ENCODE measurements around the gene PNMA6F. TPM values are rescaled to one million over a fixed set of nuclear protein-coding genes. Genes with fewer than 3 reads are reported as not detected.

PNMA6F gene
- total and polyA plus RNA-seq, 2 donors (not counting 1 experiment from before 2014, with no cell fraction given) = not detected

DNA sequence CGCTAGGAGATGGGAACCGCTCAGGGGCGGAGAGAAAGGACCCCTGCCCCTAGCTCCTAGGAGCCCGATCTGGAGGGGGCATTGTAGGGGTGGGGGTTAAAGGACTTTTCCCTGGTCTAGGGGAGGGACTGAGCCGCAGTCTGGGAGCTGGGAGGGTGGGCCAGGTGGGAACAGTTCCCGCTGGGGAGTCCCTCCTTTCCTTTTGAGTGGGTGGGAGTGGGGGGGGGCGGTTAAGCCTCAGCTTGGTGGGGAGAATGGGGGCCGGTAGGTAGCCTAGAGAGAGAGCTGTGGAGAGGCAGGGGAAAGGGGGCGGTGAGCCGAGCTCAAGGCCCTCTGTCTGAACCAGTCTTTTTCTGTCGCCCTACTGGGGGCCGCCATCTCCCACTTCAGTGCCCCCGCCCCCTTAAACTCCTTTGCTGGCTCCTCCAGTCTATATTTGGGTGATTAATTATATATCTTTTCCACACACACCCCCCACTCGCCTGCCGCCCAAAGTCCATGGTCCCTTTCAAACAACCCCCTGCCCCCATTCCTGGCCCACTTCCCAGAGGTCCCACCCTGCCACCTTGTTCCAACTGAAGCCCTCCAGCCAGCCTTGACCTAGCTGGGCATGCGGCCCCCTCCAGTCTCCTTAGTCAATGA, 13.2 kb upstream of the PNMA6F start:
- H2AFZ ChIP-seq (ENCODE audit: low read length) = no peak overlapping the region
- H3K36me3 ChIP-seq (ENCODE audit: control insufficient read depth, insufficient read depth, low read length) = no peaks in the 10 kb centered on the region
- H3K4me1 ChIP-seq (ENCODE audit: control insufficient read depth, extremely low read depth, insufficient read depth, low read length) = no peaks in the 10 kb centered on the region
- H3K9me3 ChIP-seq (ENCODE audit: control insufficient read depth, insufficient read depth, low read depth, low read length) = no peaks in the 10 kb centered on the region
- no peaks in the 10 kb centered on the region for H3K27me3 ChIP-seq (ENCODE audit: control insufficient read depth, insufficient read depth, low read length)
- H3K79me2 ChIP-seq (ENCODE audit: control insufficient read depth, insufficient read depth, low read length) = peaks cover 6% of the 10 kb centered on the region
- peak overlapping the region; percentile 57 to 72 (median 64) for H3K4me3 ChIP-seq (replicated peaks in 1 of 4; ENCODE audit: control extremely low read depth in 1 of 4, insufficient read depth in 1 of 4, low read depth in 3 of 4, low read length in 4 of 4)
- H4K20me1 ChIP-seq (ENCODE audit: control insufficient read depth, extremely low read depth, insufficient read depth, low read length) = no peaks in the 10 kb centered on the region
- peak overlapping the region; percentile 68 for H3K4me2 ChIP-seq (ENCODE audit: extremely low read depth, insufficient read depth, low read length)
- peak overlapping the region; percentile 84 for H3K9ac ChIP-seq (ENCODE audit: insufficient read depth, low read length)
- no peak for TF ChIP-seq EZH2 (IDR thresholded peaks at IDR 0.05; ENCODE audit: low read length, missing control alignments)
- TF ChIP-seq, protein P1, sequence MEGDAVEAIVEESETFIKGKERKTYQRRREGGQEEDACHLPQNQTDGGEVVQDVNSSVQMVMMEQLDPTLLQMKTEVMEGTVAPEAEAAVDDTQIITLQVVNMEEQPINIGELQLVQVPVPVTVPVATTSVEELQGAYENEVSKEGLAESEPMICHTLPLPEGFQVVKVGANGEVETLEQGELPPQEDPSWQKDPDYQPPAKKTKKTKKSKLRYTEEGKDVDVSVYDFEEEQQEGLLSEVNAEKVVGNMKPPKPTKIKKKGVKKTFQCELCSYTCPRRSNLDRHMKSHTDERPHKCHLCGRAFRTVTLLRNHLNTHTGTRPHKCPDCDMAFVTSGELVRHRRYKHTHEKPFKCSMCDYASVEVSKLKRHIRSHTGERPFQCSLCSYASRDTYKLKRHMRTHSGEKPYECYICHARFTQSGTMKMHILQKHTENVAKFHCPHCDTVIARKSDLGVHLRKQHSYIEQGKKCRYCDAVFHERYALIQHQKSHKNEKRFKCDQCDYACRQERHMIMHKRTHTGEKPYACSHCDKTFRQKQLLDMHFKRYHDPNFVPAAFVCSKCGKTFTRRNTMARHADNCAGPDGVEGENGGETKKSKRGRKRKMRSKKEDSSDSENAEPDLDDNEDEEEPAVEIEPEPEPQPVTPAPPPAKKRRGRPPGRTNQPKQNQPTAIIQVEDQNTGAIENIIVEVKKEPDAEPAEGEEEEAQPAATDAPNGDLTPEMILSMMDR (conservative IDR thresholded peaks at IDR 0.05 in 1 of 2, IDR thresholded peaks at IDR 0.05 in 1 of 2; ENCODE audit: low read depth in 1 of 2, low read length in 2 of 2) = no peak
- peak overlapping the region; percentile 83 for H3K27ac ChIP-seq (ENCODE audit: insufficient read depth, low read length)
- no peak for DNase-seq (ENCODE audit: low read depth in 2 of 2)

DNA sequence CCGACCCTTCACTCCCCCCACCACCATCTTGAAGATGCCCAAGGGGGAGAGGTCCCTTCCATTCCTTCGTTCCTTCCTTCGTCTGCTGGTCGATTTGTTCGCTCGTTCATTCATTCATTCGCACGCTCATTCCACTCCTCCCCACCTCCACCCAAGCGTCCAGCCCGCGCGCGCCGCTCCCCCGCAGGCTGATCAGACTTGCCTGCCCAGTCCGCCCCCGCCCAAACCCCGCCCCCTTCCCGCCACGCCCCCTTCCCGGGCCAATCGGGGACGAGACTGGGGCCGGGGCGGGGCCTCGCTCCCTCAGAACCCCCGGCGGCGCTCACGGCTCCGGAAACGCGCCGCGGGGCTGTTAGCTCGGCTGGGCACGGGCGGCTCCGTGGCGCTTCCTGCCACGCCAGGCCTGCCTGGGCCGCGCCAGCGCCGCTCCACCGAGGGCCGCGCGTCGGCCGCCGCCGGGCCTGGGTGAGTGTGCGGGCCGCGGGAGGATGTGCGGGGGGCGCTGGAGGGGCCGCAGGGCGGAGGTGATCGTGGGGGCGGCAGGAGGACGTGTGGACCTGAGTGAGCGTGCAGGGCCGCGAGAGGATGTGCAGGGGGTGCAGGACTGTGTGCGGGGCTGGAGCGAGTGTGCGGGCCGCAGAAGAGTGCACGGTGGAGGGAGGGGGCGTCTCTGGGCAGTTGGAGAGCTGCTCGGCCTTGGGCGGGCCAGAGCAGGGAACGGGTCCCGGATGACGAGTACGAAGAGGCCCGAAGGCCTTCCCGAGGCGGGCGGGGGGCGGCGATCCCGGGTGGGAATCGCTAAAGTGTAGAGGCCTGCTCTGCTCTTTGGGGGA, 12.5 kb upstream of the PNMA6F start, which contains the start of gene ZNF275:
TSS of gene ZNF275 (plus strand) at position 333 of the 833 bp plus-strand sequence. CDS start 2,527 bp downstream, outside the sequence.
- DNase-seq (ENCODE audit: low read depth in 2 of 2) = peak; percentile 68 to 69
- H3K9me3 ChIP-seq (ENCODE audit: control insufficient read depth, insufficient read depth, low read depth, low read length) = no peaks in the 10 kb centered on the region
- H3K79me2 ChIP-seq (ENCODE audit: control insufficient read depth, insufficient read depth, low read length) = peaks cover 6% of the 10 kb centered on the region
- no peaks in the 10 kb centered on the region for H4K20me1 ChIP-seq (ENCODE audit: control insufficient read depth, extremely low read depth, insufficient read depth, low read length)
- TF ChIP-seq, protein P1 (conservative IDR thresholded peaks at IDR 0.05 in 1 of 2, IDR thresholded peaks at IDR 0.05 in 1 of 2; ENCODE audit: low read depth in 1 of 2, low read length in 2 of 2) = no peak
- TF ChIP-seq EZH2 (IDR thresholded peaks at IDR 0.05; ENCODE audit: low read length, missing control alignments) = no peak
- H3K27ac ChIP-seq (ENCODE audit: insufficient read depth, low read length) = peak within 1 kb of the TSS; percentile 83
- H3K4me3 ChIP-seq (replicated peaks in 1 of 4; ENCODE audit: control extremely low read depth in 1 of 4, insufficient read depth in 1 of 4, low read depth in 3 of 4, low read length in 4 of 4) = peak within 1 kb of the TSS; percentile 57 to 72 (median 64)
- H3K27me3 ChIP-seq (ENCODE audit: control insufficient read depth, insufficient read depth, low read length) = no peaks in the 10 kb centered on the region
- peak within 1 kb of the TSS; percentile 92 for H3K4me2 ChIP-seq (ENCODE audit: extremely low read depth, insufficient read depth, low read length)
- H3K4me1 ChIP-seq (ENCODE audit: control insufficient read depth, extremely low read depth, insufficient read depth, low read length) = no peaks in the 10 kb centered on the region
- H2AFZ ChIP-seq (ENCODE audit: low read length) = peak within 1 kb of the TSS; percentile 50
- H3K36me3 ChIP-seq (ENCODE audit: control insufficient read depth, insufficient read depth, low read length) = no peaks in the 10 kb centered on the region
- peak within 1 kb of the TSS; percentile 84 for H3K9ac ChIP-seq (ENCODE audit: insufficient read depth, low read length)

DNA sequence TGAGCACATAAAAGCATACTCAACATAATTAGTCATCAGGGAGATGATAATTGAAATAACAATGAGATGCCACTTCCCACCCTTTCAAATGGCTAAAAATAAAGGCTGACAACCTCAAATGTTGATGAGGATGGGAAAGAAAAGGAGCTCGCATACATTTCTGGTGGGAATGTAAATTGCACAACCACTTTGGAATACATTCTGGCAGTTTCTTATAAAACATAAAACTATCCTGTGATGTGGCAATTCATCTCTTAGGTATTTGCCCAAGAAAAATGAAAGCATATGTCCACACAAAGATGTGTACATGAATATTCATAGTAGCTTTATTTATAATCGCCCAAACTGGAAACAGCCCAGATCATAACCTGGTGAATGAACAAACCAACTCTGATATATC, 11.7 kb upstream of the PNMA6F start:
- H3K27me3 ChIP-seq (ENCODE audit: control insufficient read depth, insufficient read depth, low read length) = no peaks in the 10 kb centered on the region
- peaks cover 6% of the 10 kb centered on the region for H3K79me2 ChIP-seq (ENCODE audit: control insufficient read depth, insufficient read depth, low read length)
- H3K4me1 ChIP-seq (ENCODE audit: control insufficient read depth, extremely low read depth, insufficient read depth, low read length) = no peaks in the 10 kb centered on the region
- peak overlapping the region; percentile 92 for H3K4me2 ChIP-seq (ENCODE audit: extremely low read depth, insufficient read depth, low read length)
- peak overlapping the region in 3 of 4 experiments; percentile 35 to 63 (median 52) for H3K4me3 ChIP-seq (replicated peaks in 1 of 4; ENCODE audit: control extremely low read depth in 1 of 4, insufficient read depth in 1 of 4, low read depth in 3 of 4, low read length in 4 of 4)
- peak overlapping the region; percentile 75 for H3K27ac ChIP-seq (ENCODE audit: insufficient read depth, low read length)
- H3K9me3 ChIP-seq (ENCODE audit: control insufficient read depth, insufficient read depth, low read depth, low read length) = no peaks in the 10 kb centered on the region
- DNase-seq (ENCODE audit: low read depth in 2 of 2) = peak; percentile 39
- no peak overlapping the region for H2AFZ ChIP-seq (ENCODE audit: low read length)
- no peaks in the 10 kb centered on the region for H4K20me1 ChIP-seq (ENCODE audit: control insufficient read depth, extremely low read depth, insufficient read depth, low read length)
- no peak for TF ChIP-seq EZH2 (IDR thresholded peaks at IDR 0.05; ENCODE audit: low read length, missing control alignments)
- TF ChIP-seq, protein P1 (conservative IDR thresholded peaks at IDR 0.05 in 1 of 2, IDR thresholded peaks at IDR 0.05 in 1 of 2; ENCODE audit: low read depth in 1 of 2, low read length in 2 of 2) = no peak
- H3K9ac ChIP-seq (ENCODE audit: insufficient read depth, low read length) = no peak overlapping the region
- H3K36me3 ChIP-seq (ENCODE audit: control insufficient read depth, insufficient read depth, low read length) = no peaks in the 10 kb centered on the region
